PC-9 (cell line): ENCODE data around the gene NRXN2.

ENCODE experiments used
- EZH2 ChIP-seq: fragments of 200-600 bp; sonication (generic); IDR thresholded peaks from 2 replicates; pipeline ENCODE4 v1.8.0; 2017; ENCODE audit warnings: antibody characterized with exemption, low read depth
- TF ChIP-seq, protein P1 (sequence below): fragments of 200-600 bp; sonication (generic); conservative IDR thresholded peaks from 2 replicates; pipeline ENCODE4 v1.6.1; 2017; ENCODE audit warnings: mixed run types, antibody characterized with exemption, mild to moderate bottlenecking, moderate library complexity

DNA sequence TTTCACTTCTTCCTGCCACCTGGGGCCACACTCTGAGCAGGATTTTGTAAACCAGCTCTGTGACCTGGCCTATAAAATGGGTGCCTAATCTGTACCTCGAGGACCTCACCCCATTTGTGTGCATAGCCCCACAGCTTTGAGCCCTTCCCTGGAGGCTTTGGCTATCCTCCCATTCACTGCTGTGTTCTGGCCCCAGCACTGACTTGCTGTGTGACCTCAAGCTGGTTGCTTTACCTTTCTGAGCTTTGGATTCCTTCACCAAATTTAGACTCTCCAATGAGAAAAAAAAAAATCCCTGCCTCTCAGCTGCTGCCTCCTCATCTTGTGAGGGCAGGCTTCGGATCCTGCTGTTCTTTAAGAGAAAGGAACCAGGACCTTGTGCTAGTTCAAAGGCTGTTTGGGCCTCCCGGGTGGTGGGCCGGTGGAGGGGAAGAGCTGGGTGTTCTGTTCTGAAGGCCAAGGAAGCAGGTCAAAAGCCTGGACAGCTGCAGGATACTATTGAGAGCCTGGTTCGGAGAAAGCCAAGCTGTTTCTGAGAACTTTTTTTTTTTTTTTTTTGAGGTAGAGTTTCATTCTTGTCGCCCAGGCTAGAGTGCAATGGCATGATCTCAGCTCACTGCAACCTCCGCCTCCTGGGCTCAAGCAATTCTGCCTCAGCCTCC is 37.9 kb upstream of the NRXN2 start:
- TF ChIP-seq, protein P1, sequence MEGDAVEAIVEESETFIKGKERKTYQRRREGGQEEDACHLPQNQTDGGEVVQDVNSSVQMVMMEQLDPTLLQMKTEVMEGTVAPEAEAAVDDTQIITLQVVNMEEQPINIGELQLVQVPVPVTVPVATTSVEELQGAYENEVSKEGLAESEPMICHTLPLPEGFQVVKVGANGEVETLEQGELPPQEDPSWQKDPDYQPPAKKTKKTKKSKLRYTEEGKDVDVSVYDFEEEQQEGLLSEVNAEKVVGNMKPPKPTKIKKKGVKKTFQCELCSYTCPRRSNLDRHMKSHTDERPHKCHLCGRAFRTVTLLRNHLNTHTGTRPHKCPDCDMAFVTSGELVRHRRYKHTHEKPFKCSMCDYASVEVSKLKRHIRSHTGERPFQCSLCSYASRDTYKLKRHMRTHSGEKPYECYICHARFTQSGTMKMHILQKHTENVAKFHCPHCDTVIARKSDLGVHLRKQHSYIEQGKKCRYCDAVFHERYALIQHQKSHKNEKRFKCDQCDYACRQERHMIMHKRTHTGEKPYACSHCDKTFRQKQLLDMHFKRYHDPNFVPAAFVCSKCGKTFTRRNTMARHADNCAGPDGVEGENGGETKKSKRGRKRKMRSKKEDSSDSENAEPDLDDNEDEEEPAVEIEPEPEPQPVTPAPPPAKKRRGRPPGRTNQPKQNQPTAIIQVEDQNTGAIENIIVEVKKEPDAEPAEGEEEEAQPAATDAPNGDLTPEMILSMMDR: no peak
- TF ChIP-seq EZH2: no peak
